Right lobe of liver (tissue), 4 donors: Measurements from ENCODE around the gene DIP2C.

Experiments used
- POLR2A ChIP-seq: fragments of 450-650 bp; IDR thresholded peaks from one replicate; pipeline ENCODE4 v1.6.1; 2017; ENCODE audit warnings: antibody characterized with exemption, mild to moderate bottlenecking
- TF ChIP-seq, protein P1 (sequence below), 4 donors: fragments of 200-600 bp in 3 of 4; fragments of 450-650 bp in 1 of 4; IDR thresholded peaks; one replicate each; pipeline versions ENCODE4 v1.5.1 to v1.8.0; 2016 to 2022; ENCODE audit warnings: antibody characterized with exemption in 4 of 4, mild to moderate bottlenecking in 2 of 4
- donor health status: DM: no; HTN: no; CAD: no.
- donor health status: DM: no; HTN: no; CAD: no.
- donor health status: DM: no; HTN: yes; CAD: no.

DNA sequence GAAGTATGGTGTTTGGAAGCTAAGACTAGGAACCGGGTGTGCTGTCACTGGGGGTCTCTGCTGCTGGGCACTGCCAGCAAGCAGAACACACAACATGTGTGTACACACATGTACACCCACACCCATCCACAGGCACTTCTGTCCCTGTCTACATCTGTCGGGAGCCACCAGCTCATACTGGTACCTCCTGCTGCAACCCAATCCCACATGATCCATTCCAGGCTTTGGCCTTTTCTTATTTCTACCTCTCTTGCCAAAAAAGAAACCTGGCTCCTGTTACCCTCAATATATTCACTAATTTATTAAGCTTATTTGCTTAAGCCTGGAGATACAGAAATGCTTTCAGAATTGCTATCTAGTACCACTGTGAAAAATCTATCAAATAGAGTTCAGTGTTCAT lies 246.0 kb downstream of the DIP2C start:
- TF ChIP-seq POLR2A, result no peak
- TF ChIP-seq, protein P1, sequence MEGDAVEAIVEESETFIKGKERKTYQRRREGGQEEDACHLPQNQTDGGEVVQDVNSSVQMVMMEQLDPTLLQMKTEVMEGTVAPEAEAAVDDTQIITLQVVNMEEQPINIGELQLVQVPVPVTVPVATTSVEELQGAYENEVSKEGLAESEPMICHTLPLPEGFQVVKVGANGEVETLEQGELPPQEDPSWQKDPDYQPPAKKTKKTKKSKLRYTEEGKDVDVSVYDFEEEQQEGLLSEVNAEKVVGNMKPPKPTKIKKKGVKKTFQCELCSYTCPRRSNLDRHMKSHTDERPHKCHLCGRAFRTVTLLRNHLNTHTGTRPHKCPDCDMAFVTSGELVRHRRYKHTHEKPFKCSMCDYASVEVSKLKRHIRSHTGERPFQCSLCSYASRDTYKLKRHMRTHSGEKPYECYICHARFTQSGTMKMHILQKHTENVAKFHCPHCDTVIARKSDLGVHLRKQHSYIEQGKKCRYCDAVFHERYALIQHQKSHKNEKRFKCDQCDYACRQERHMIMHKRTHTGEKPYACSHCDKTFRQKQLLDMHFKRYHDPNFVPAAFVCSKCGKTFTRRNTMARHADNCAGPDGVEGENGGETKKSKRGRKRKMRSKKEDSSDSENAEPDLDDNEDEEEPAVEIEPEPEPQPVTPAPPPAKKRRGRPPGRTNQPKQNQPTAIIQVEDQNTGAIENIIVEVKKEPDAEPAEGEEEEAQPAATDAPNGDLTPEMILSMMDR (IDR thresholded peaks at IDR 0.05), result no peak
